HG03520 (cell line): Measurements from ENCODE around the gene NYAP2.

Experiments used
- ATAC-seq: cut with Tn5 transposase; IDR thresholded peaks from one replicate; pipeline ENCODE4 v1.9.1; 2021; ENCODE audit warnings: mild to moderate bottlenecking, moderate library complexity; ENCODE audit not compliant: unreplicated experiment

NYAP2 gene

GRCh38 chr2:225693259-225693658 lies 293.7 kb downstream of the NYAP2 start:
- ATAC-seq = no peak

GRCh38 chr2:225694664-225695063 lies 295.2 kb downstream of the NYAP2 start:
- ATAC-seq = no peak

GRCh38 chr2:225697936-225698335 lies 298.4 kb downstream of the NYAP2 start:
- ATAC-seq = no peak
